Endodermal cell (in vitro differentiated cells): ENCODE measurements around the gene MUC2. TPM values are rescaled to one million over a fixed set of nuclear protein-coding genes. Genes with fewer than 3 reads are reported as not detected.

ENCODE experiments used
- DNase-seq: peaks from one replicate; pipeline ENCODE4 v3.0.0-alpha.2; 2017
- H3K27ac ChIP-seq: 2 replicates; pipeline ENCODE4 v1.5.1; 2013; ENCODE audit warnings: mild to moderate bottlenecking, low read depth, low read length, moderate library complexity
- H3K27me3 ChIP-seq: 2 replicates; pipeline ENCODE4 v1.6.1; 2013; ENCODE audit warnings: mild to moderate bottlenecking, low read length, moderate library complexity; ENCODE audit not compliant: insufficient read depth, control insufficient read depth, poor library complexity, severe bottlenecking
- H3K36me3 ChIP-seq: 2 replicates; pipeline ENCODE4 v1.7.0; 2013; ENCODE audit warnings: mild to moderate bottlenecking, low read length, moderate library complexity; ENCODE audit not compliant: control insufficient read depth, insufficient read depth
- H3K4me1 ChIP-seq: one replicate; pipeline ENCODE4 v1.7.0; 2013; ENCODE audit warnings: low read length; ENCODE audit not compliant: control insufficient read depth, insufficient read depth
- H3K4me3 ChIP-seq: 2 replicates; pipeline ENCODE4 v1.5.1; 2013; ENCODE audit warnings: mild to moderate bottlenecking, low read length, moderate library complexity
- H3K9ac ChIP-seq: 2 replicates; pipeline ENCODE4 v1.6.1; 2013; ENCODE audit warnings: mild to moderate bottlenecking, low read length, moderate library complexity; ENCODE audit not compliant: poor library complexity, severe bottlenecking; ENCODE audit errors: extremely low read depth
- H3K9me3 ChIP-seq: 2 replicates; pipeline ENCODE4 v1.6.1; 2013; ENCODE audit warnings: mild to moderate bottlenecking, low read length, moderate library complexity; ENCODE audit not compliant: control insufficient read depth
- H3K27ac Mint-ChIP-seq: 2 replicates; pipeline ENCODE4 v1.8.0; 2020; ENCODE audit warnings: mixed read lengths
- H3K27me3 Mint-ChIP-seq: 2 replicates; pipeline ENCODE4 v1.8.0; 2021; ENCODE audit warnings: mild to moderate bottlenecking, mixed read lengths; ENCODE audit not compliant: insufficient read depth
- H3K36me3 Mint-ChIP-seq: 2 replicates; pipeline ENCODE4 v1.8.0; 2020; ENCODE audit warnings: low read depth, mixed read lengths
- H3K4me1 Mint-ChIP-seq: 2 replicates; pipeline ENCODE4 v1.8.0; 2020; ENCODE audit warnings: mixed read lengths
- H3K4me3 Mint-ChIP-seq: 2 replicates; pipeline ENCODE4 v1.8.0; 2020; ENCODE audit warnings: mild to moderate bottlenecking, moderate library complexity, mixed read lengths
- H3K9me3 Mint-ChIP-seq: 2 replicates; pipeline ENCODE4 v1.8.0; 2020; ENCODE audit warnings: mild to moderate bottlenecking, mixed read lengths
- WGBS, 2 experiments: methylation state at CpG; one replicate each; pipeline versions ENCODE4 v1.1.5 to v1.1.7; 2013; ENCODE audit warnings: missing lambda C conversion rate in 2 of 2, mixed read lengths in 1 of 2; ENCODE audit not compliant: insufficient coverage in 1 of 2, insufficient read length in 1 of 2; 5-methylcytosine and 5-hydroxymethylcytosine counted together
- total RNA-seq, 2 donors: library from RNA; stranded (reverse); fragmentation: NEBNext Ultra II Directional in 1 of 2; extraction: Animal tissue kit (Norgen Biotek cat#: 25700) in 1 of 2; gene quantifications; 2 replicates in 1 of 2; 3 replicates in 1 of 2; pipeline ENCODE4 v1.2.1, GENCODE V29; 2021
- TF ChIP-seq, protein P1 (sequence below): fragments of 200-600 bp; sonication (generic); conservative IDR thresholded peaks from 2 replicates; pipeline ENCODE4 v1.5.0; 2021; ENCODE audit warnings: antibody characterized with exemption, mild to moderate bottlenecking

Gene MUC2
- total RNA-seq, 2 donors from 2014 or later = not detected

- Histone ChIP-seq H3K9ac (no peak overlapping the region), H3K9me3 (no peaks in the 10 kb centered on the region), H3K27me3 (no peaks in the 10 kb centered on the region), H3K27ac (no peak overlapping the region), H3K4me1 (no peaks in the 10 kb centered on the region), H3K36me3 (no peaks in the 10 kb centered on the region), H3K4me3 (no peak overlapping the region)
- no peaks in the 10 kb centered on the region for H3K9me3 Mint-ChIP-seq
- TF ChIP-seq, protein P1, sequence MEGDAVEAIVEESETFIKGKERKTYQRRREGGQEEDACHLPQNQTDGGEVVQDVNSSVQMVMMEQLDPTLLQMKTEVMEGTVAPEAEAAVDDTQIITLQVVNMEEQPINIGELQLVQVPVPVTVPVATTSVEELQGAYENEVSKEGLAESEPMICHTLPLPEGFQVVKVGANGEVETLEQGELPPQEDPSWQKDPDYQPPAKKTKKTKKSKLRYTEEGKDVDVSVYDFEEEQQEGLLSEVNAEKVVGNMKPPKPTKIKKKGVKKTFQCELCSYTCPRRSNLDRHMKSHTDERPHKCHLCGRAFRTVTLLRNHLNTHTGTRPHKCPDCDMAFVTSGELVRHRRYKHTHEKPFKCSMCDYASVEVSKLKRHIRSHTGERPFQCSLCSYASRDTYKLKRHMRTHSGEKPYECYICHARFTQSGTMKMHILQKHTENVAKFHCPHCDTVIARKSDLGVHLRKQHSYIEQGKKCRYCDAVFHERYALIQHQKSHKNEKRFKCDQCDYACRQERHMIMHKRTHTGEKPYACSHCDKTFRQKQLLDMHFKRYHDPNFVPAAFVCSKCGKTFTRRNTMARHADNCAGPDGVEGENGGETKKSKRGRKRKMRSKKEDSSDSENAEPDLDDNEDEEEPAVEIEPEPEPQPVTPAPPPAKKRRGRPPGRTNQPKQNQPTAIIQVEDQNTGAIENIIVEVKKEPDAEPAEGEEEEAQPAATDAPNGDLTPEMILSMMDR = no peak
- H3K36me3 Mint-ChIP-seq = no peaks in the 10 kb centered on the region
- 91 to 94% methylated on average over 15 to 39 of the region's 39 CpGs for WGBS, 2 experiments
- DNase-seq = no peak
- no peaks in the 10 kb centered on the region for H3K4me1 Mint-ChIP-seq
- no peak overlapping the region for H3K4me3 Mint-ChIP-seq
- H3K27ac Mint-ChIP-seq = no peak overlapping the region
- no peaks in the 10 kb centered on the region for H3K27me3 Mint-ChIP-seq
These were observed 40.0 kb upstream of the MUC2 start for GRCh38 chr11:1034456-1035295.

GRCh38 chr11:1035577-1036283 lies 38.9 kb upstream of the MUC2 start:
- no peak for DNase-seq
- no peaks in the 10 kb centered on the region for H3K27me3 ChIP-seq
- H3K36me3 Mint-ChIP-seq = no peaks in the 10 kb centered on the region
- no peak overlapping the region for H3K4me3 ChIP-seq
- no peaks in the 10 kb centered on the region for H3K27me3 Mint-ChIP-seq
- no peak overlapping the region for H3K27ac Mint-ChIP-seq
- no peak overlapping the region for H3K27ac ChIP-seq
- H3K9me3 Mint-ChIP-seq = no peaks in the 10 kb centered on the region
- H3K4me1 Mint-ChIP-seq = no peaks in the 10 kb centered on the region
- 94 to 100% methylated on average over 2 to 29 of the region's 29 CpGs for WGBS, 2 experiments
- TF ChIP-seq, protein P1 = no peak
- H3K4me3 Mint-ChIP-seq = no peak overlapping the region
- H3K9me3 ChIP-seq = no peaks in the 10 kb centered on the region
- H3K4me1 ChIP-seq = no peaks in the 10 kb centered on the region
- H3K9ac ChIP-seq = no peak overlapping the region
- H3K36me3 ChIP-seq = no peaks in the 10 kb centered on the region

GRCh38 chr11:1036303-1036923 lies 38.3 kb upstream of the MUC2 start, which contains the start of gene MUC6:
Gene MUC6 (minus strand): TSS chr11:1036718. CDS start chr11:1036655, 63 bp downstream.
- no peaks in the 10 kb centered on the region for H3K4me1 ChIP-seq
- H3K9me3 ChIP-seq = no peaks in the 10 kb centered on the region
- H3K27me3 ChIP-seq = no peaks in the 10 kb centered on the region
- no peak within 1 kb of the TSS for H3K4me3 Mint-ChIP-seq
- WGBS, 2 experiments = 90 to 91% methylated on average over 23 to 42 of the region's 42 CpGs
- TF ChIP-seq, protein P1 = no peak
- no peaks in the 10 kb centered on the region for H3K27me3 Mint-ChIP-seq
- no peak within 1 kb of the TSS for H3K9ac ChIP-seq
- no peaks in the 10 kb centered on the region for H3K9me3 Mint-ChIP-seq
- no peaks in the 10 kb centered on the region for H3K36me3 ChIP-seq
- no peak within 1 kb of the TSS for H3K4me3 ChIP-seq
- no peaks in the 10 kb centered on the region for H3K36me3 Mint-ChIP-seq
- H3K27ac ChIP-seq = no peak within 1 kb of the TSS
- no peak within 1 kb of the TSS for H3K27ac Mint-ChIP-seq
- no peak for DNase-seq
- no peaks in the 10 kb centered on the region for H3K4me1 Mint-ChIP-seq
